ENCODE data around the gene SERP2.

DNA sequence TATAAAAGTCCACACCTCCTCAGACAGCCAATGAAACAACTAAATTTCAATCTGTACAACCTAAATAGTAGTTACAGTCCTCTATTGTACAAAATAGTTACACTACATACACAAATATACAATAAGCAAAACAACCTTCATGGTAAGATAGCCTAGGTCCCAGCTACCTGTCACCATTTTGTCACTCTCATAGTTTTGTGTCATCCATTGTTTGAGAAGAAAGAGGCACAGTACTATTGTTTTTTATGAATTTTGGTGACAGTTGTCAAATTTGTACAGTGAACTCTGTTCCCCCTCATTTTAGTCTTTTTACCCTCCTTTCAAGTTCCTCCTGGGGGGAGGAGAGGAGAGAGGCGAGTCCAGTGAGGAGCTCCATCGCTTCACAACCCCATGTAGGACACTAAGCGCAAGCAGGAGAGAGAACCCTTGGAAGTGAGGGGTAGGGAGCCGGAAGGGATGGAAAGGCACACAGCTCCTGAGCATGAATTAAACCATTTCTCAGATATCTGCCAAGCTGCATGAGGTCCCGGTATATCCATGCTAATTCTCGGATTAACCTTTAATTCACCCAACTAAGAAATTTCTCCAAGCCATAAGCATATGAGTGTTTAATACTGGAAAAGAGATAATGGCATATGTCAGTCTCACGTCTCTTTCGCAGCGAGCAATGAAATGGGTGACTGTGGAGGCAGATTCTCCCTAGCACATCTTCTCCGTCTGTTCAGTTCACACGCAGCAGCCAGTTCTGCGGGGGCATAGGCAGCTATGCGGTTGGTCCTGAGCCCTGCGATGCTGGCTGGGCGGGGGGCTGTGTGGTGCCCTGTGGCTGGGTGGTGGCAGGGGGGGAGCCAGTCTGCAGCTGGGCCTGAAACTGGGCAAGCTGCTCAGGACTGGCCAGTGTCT is 60.5 kb downstream of the SERP2 start:
- TF ChIP-seq, protein P1, sequence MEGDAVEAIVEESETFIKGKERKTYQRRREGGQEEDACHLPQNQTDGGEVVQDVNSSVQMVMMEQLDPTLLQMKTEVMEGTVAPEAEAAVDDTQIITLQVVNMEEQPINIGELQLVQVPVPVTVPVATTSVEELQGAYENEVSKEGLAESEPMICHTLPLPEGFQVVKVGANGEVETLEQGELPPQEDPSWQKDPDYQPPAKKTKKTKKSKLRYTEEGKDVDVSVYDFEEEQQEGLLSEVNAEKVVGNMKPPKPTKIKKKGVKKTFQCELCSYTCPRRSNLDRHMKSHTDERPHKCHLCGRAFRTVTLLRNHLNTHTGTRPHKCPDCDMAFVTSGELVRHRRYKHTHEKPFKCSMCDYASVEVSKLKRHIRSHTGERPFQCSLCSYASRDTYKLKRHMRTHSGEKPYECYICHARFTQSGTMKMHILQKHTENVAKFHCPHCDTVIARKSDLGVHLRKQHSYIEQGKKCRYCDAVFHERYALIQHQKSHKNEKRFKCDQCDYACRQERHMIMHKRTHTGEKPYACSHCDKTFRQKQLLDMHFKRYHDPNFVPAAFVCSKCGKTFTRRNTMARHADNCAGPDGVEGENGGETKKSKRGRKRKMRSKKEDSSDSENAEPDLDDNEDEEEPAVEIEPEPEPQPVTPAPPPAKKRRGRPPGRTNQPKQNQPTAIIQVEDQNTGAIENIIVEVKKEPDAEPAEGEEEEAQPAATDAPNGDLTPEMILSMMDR (IDR thresholded peaks at IDR 0.05) = no peak
- TF ChIP-seq POLR2A (IDR thresholded peaks at IDR 0.05) = no peak
